Prostate gland (tissue), 2 donors: ENCODE data around the gene CENPP. TPM values are rescaled to one million over a fixed set of nuclear protein-coding genes. Genes with fewer than 3 reads are reported as not detected.
A peak's percentile ranks its signal among the peaks of the same experiment; 100 is the strongest.

Experiments
- DNase-seq: peaks from one replicate; pipeline ENCODE4 v3.0.0-alpha.2; 2019; ENCODE audit warnings: low spot score
- H3K27ac ChIP-seq, 2 donors: fragments of 200-600 bp; sonication (generic); 2 replicates each; pipeline ENCODE4 v1.5.1; 2017 to 2019
- H3K27me3 ChIP-seq: fragments of 200-600 bp; sonication (generic); replicated peaks from 2 replicates; pipeline ENCODE4 v1.5.1; 2019; ENCODE audit not compliant: insufficient read depth
- H3K36me3 ChIP-seq, 2 donors: fragments of 200-600 bp; sonication (generic); 1 replicate in 1 of 2; 2 replicates in 1 of 2; pipeline versions ENCODE4 v1.5.1 to v1.8.1; 2017 to 2019
- H3K4me1 ChIP-seq: fragments of 200-600 bp; sonication (generic); replicated peaks from 2 replicates; pipeline ENCODE4 v1.5.1; 2019
- H3K4me3 ChIP-seq, 2 donors: fragments of 200-600 bp; sonication (generic); 2 replicates each; pipeline ENCODE4 v1.5.1; 2017 to 2019
- H3K9me3 ChIP-seq: fragments of 200-600 bp; sonication (generic); 2 replicates; pipeline ENCODE4 v1.5.1; 2017
- CTCF ChIP-seq, 4 experiments: fragments of 200-600 bp in 2 of 4; fragments of 450-650 bp in 2 of 4; sonication (generic) in 2 of 4; IDR thresholded peaks; 1 replicate in 3 of 4; 2 replicates in 1 of 4; pipeline ENCODE4 v1.5.1; 2016 to 2019; ENCODE audit warnings: antibody characterized with exemption in 4 of 4, mild to moderate bottlenecking in 2 of 4, moderate library complexity in 2 of 4
- POLR2A ChIP-seq: fragments of 450-650 bp; IDR thresholded peaks from one replicate; pipeline ENCODE4 v1.6.1; 2016; ENCODE audit warnings: antibody characterized with exemption, mild to moderate bottlenecking
- POLR2AphosphoS5 ChIP-seq: sonication (generic); formaldehyde crosslinking; IDR thresholded peaks from one replicate; pipeline ENCODE4 v1.6.1; 2017; ENCODE audit warnings: antibody characterized with exemption
- WGBS: methylation state at CpG from one replicate; pipeline ENCODE4 v1.1.5; 2018; 5-methylcytosine and 5-hydroxymethylcytosine counted together
- intact Hi-C: fragments of 100-400 bp; cut with DNase I; formaldehyde crosslinking; loops from one replicate; pipeline ENCODE4 v1.14.2; 2022
- total RNA-seq, 2 donors: library from RNA; depleted of rRNA; stranded (reverse); fragments of >200 nt; gene quantifications; one replicate each; pipeline ENCODE4 v1.1.0, GENCODE V29; 2016

Gene CENPP
- total RNA-seq, 2 donors from 2014 or later, result 1.4 to 21.5 TPM

DNA sequence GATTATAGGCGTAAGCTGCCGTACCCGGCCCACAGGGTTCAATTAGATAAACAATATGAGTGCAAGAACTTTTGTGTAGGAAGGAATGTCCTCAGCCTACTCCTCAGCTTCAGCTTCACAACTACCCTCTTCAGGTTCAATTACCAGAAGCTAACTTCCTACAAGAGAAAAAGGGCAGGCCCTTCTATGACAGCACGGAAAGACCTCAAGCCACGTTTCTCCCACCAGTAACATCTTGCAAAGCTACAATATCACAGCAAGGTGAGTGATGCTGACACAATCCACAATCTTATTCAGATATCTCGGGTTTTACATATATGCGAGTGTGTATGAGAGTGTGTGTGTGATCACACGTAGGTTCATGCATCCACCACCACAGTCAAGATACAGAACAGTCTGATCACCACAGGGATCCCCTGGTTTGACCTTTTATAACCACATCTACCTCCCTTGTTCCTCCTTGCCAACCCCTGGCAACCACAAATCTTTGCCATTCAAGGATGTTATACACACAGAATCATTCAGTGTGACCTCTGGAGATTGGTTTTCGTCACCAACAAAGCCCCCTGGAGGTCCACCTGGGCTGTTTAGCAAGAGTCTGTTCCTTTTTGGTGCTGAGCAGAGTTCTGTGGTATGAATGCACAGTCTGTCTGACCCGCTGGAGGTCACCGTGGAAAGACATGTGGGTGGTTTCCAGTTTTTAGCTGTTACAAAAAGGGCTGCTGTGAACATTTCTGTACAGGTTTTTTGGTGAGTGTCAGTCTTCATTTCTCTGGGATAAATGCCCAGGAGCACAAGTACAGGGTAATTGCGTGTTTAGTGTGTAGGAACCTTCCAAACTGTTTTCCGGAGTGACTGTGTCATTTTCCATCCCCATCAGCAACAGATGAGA lies 305.9 kb downstream of the CENPP start:
- no peak for TF ChIP-seq POLR2A
- no peak for TF ChIP-seq CTCF (IDR thresholded peaks at IDR 0.05)
- no peak for TF ChIP-seq POLR2AphosphoS5
- Histone ChIP-seq H3K4me3 (no peak overlapping the region), H3K9me3 (no peaks in the 10 kb centered on the region), H3K36me3 (no peaks in the 10 kb centered on the region), H3K27ac (no peak overlapping the region), H3K4me1 (no peaks in the 10 kb centered on the region), H3K27me3 (no peaks in the 10 kb centered on the region)
- no peak for DNase-seq
- intact Hi-C loops, result loop anchor here (5.0 kb wide), 1 partner anchor 494 kb away; no protein-coding TSS in a partner anchor
- WGBS, result 85% methylated on average over 13 of the region's 13 CpGs

GRCh38 chr9:92632641-92633040 lies 306.9 kb downstream of the CENPP start:
- Histone ChIP-seq H3K27me3 (no peaks in the 10 kb centered on the region), H3K27ac (no peak overlapping the region), H3K4me1 (no peaks in the 10 kb centered on the region), H3K9me3 (no peaks in the 10 kb centered on the region), H3K4me3 (no peak overlapping the region), H3K36me3 (peaks cover 0 to 2% of the 10 kb centered on the region in 2 donors)
- no peak for DNase-seq
- intact Hi-C loops, result loop anchor here (5.0 kb wide), 1 partner anchor 495 kb away; no protein-coding TSS in a partner anchor
- WGBS, result 87% methylated on average over 5 of the region's 5 CpGs
- TF ChIP-seq POLR2A (no peak), POLR2AphosphoS5 (no peak), CTCF (IDR thresholded peaks at IDR 0.05) (no peak)

DNA sequence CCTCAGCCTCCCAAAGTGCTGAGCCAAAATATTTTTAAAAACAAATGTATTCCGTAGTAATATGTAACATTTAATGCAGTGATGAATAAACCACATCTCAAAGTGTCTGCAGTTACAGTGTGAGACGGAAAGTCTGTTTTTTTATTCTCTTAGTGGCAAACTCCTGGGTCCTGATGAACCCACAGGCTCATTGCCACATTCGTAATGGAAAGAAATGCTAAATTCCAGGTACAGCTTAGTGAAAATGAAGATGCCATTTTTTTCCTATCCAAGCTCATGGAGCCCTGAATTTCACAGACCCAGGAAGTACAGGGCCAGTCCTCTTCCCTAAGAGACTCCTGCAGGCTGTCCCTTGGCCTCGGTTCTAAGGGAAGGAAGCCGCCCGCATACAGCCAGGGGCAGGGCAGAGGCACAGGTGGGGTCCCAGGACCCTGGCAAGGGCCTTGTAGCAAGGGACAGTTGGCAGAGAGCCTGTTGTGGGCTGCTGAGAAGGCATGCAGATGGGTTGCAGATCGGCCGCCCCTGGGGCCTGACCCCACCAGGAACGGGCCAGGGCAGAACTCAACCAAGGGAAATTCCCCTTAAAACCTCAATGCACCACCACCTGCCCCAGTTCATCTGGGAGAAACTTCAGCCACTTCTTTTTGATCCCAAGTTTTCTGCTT lies 308.0 kb downstream of the CENPP start:
- Histone ChIP-seq H3K27ac (no peak overlapping the region), H3K9me3 (no peaks in the 10 kb centered on the region), H3K27me3 (no peaks in the 10 kb centered on the region), H3K36me3 (peaks cover 0 to 4% of the 10 kb centered on the region in 2 donors), H3K4me1 (no peaks in the 10 kb centered on the region), H3K4me3 (no peak overlapping the region)
- no peak for DNase-seq
- 88% methylated on average over 9 of the region's 9 CpGs for WGBS
- intact Hi-C loops, result loop anchor here (2.0 to 5.0 kb wide), 3 partner anchors 193 to 496 kb away; no protein-coding TSS in a partner anchor
- no peak for TF ChIP-seq POLR2AphosphoS5
- no peak for TF ChIP-seq POLR2A
- no peak for TF ChIP-seq CTCF (IDR thresholded peaks at IDR 0.05)

- WGBS, result 58% methylated on average over 35 of the region's 35 CpGs
- peak; percentile 39 for DNase-seq
- TF ChIP-seq POLR2A (no peak), CTCF (IDR thresholded peaks at IDR 0.05) (peak; percentile 56 to 92 (median 84)), POLR2AphosphoS5 (no peak)
- H3K9me3 ChIP-seq, result no peaks in the 10 kb centered on the region
- no peak overlapping the region for H3K27ac ChIP-seq
- no peaks in the 10 kb centered on the region for H3K27me3 ChIP-seq
- intact Hi-C loops, result loop anchor here (2.0 to 5.0 kb wide), 3 partner anchors 194 to 498 kb away; no protein-coding TSS in a partner anchor
- H3K36me3 ChIP-seq, result peaks cover 0 to 4% of the 10 kb centered on the region in 2 donors
- H3K4me3 ChIP-seq, result no peak overlapping the region
- H3K4me1 ChIP-seq, result no peaks in the 10 kb centered on the region
Observed at GRCh38 chr9:92634712-92635605, 309.2 kb downstream of the CENPP start.
